CD8-positive, alpha-beta memory T cell (primary cell): ENCODE results near the gene EPGN. TPM values are rescaled to one million over a fixed set of nuclear protein-coding genes. Genes with fewer than 3 reads are reported as not detected.

Experiments
- CTCF ChIA-PET: fragments of 350-600 bp; sonication (Branson Sonifier 250); formaldehyde crosslinking; loops from one replicate; lab custom pipeline; 2021; ENCODE audit warnings: antibody characterized with exemption; lab: Charles Lee
- POLR2A ChIA-PET: fragments of 350-600 bp; sonication (Branson Sonifier 250); formaldehyde crosslinking; loops from one replicate; lab custom pipeline; 2021; ENCODE audit warnings: antibody characterized with exemption; lab: Charles Lee
- DNase-seq, 5 donors: peaks; one replicate each; pipeline versions ENCODE4 v3.0.0 to v3.0.0-alpha.2; 2020 to 2022; ENCODE audit warnings: mixed read lengths in 1 of 5
- H3K27ac ChIP-seq: one replicate; pipeline ENCODE4 v1.7.0; 2013; ENCODE audit warnings: low read depth, mild to moderate bottlenecking, low read length, moderate library complexity
- H3K27me3 ChIP-seq: 2 replicates; pipeline ENCODE4 v1.7.0; 2013; ENCODE audit warnings: low read length, mild to moderate bottlenecking; ENCODE audit not compliant: insufficient read depth, poor library complexity, severe bottlenecking
- H3K36me3 ChIP-seq: 2 replicates; pipeline ENCODE4 v1.7.0; 2013; ENCODE audit warnings: mild to moderate bottlenecking, low read length, moderate library complexity; ENCODE audit not compliant: insufficient read depth
- H3K4me1 ChIP-seq: 2 replicates; pipeline ENCODE4 v1.7.0; 2013; ENCODE audit warnings: mild to moderate bottlenecking, low read length, moderate library complexity; ENCODE audit not compliant: insufficient read depth
- H3K4me3 ChIP-seq: 2 replicates; pipeline ENCODE4 v1.7.0; 2013; ENCODE audit warnings: mild to moderate bottlenecking, low read length
- H3K9me3 ChIP-seq: 2 replicates; pipeline ENCODE4 v1.7.0; 2013; ENCODE audit warnings: mild to moderate bottlenecking, low read length
- H3K27ac Mint-ChIP-seq, 8 donors: one replicate each; pipeline ENCODE4 v1.8.0; 2020 to 2021; ENCODE audit warnings: mixed read lengths in 8 of 8, mild to moderate bottlenecking in 6 of 8, inconsistent platforms in 3 of 8, moderate library complexity in 3 of 8
- H3K27me3 Mint-ChIP-seq, 2 donors: one replicate each; pipeline ENCODE4 v1.8.0; 2020 to 2021; ENCODE audit warnings: mixed read lengths in 2 of 2, mild to moderate bottlenecking in 1 of 2, moderate library complexity in 1 of 2
- H3K36me3 Mint-ChIP-seq, 3 donors: one replicate each; pipeline ENCODE4 v1.8.0; 2020 to 2021; ENCODE audit warnings: mixed read lengths in 3 of 3, inconsistent platforms in 1 of 3, mild to moderate bottlenecking in 1 of 3
- H3K4me1 Mint-ChIP-seq, 3 donors: one replicate each; pipeline ENCODE4 v1.8.0; 2020 to 2021; ENCODE audit warnings: mixed read lengths in 3 of 3, inconsistent platforms in 1 of 3, mild to moderate bottlenecking in 1 of 3
- H3K4me3 Mint-ChIP-seq, 7 donors: one replicate each; pipeline ENCODE4 v1.8.0; 2020 to 2021; ENCODE audit warnings: mixed read lengths in 7 of 7, mild to moderate bottlenecking in 6 of 7, moderate library complexity in 4 of 7, inconsistent platforms in 2 of 7
- H3K9me3 Mint-ChIP-seq, 5 donors: one replicate each; pipeline ENCODE4 v1.8.0; 2020 to 2022; ENCODE audit warnings: mixed read lengths in 5 of 5, mild to moderate bottlenecking in 3 of 5, moderate library complexity in 2 of 5, inconsistent platforms in 1 of 5
- polyA plus RNA-seq: library from polyadenylated mRNA; unstranded; fragments of 300-500 nt; fragmentation: Illumina TruSeq; gene quantifications from one replicate; pipeline ENCODE4 v1.2.3, GENCODE V29; 2021
- total RNA-seq, 2 experiments: library from RNA; stranded (reverse); gene quantifications; one replicate each; pipeline ENCODE4 v1.2.3, GENCODE V29; 2021

The EPGN gene
- total and polyA plus RNA-seq, 3 experiments from 2014 or later: not detected

DNA sequence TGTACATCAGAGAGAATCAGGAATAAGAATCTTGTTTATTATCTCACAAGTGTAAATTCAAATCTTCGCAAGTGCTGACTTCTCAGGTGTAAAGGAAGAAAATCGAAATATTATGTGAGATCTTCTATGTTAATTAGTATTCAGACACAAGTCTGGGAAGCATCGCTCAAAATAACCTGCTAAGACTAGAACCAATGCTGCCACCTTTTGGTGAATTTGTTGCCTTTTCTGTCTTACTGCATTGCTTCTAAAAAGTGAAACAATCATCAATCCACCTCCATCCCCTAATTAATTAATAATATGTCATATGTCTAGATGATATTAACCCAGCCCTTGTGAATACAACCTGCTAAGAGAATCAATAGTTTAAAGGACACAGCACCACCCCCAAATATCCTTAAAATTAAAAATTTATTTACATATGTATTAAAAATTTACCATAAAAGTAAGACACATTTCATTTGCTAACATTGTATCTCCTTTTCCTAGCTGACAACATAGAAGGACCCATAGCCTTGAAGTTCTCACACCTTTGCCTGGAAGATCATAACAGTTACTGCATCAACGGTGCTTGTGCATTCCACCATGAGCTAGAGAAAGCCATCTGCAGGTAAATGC, 3.5 kb downstream of the EPGN start:
- H3K36me3 Mint-ChIP-seq: no peaks in the 10 kb centered on the region
- Histone ChIP-seq H3K27ac (no peak overlapping the region), H3K4me1 (no peaks in the 10 kb centered on the region), H3K36me3 (no peaks in the 10 kb centered on the region), H3K27me3 (no peaks in the 10 kb centered on the region), H3K4me3 (no peak overlapping the region), H3K9me3 (no peaks in the 10 kb centered on the region)
- H3K27me3 Mint-ChIP-seq: peaks cover 4 to 5% of the 10 kb centered on the region in 2 donors
- H3K27ac Mint-ChIP-seq: no peak overlapping the region
- no peak overlapping the region for H3K4me3 Mint-ChIP-seq
- ChIA-PET CTCF (no interaction called here), POLR2A (no interaction called here)
- no peaks in the 10 kb centered on the region for H3K9me3 Mint-ChIP-seq
- peaks cover 4 to 7% (median 6%) of the 10 kb centered on the region in 3 donors for H3K4me1 Mint-ChIP-seq
- peak in 1 of 5 donors; percentile 13 for DNase-seq

DNA sequence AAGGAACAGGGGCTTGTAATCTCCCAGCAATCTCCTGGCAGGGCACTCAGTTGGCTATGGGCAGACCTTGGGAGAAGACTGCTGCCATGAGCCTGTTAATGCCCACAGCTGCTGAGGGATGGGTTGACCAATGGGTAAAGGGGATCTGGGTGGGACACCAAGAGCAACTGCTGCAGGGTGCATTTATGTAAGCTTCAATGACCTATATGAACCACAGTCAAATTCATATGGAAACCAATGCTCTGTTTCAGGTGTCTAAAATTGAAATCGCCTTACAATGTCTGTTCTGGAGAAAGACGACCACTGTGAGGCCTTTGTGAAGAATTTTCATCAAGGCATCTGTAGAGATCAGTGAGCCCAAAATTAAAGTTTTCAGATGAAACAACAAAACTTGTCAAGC, 6.1 kb downstream of the EPGN start:
- Mint-ChIP-seq H3K9me3 (no peaks in the 10 kb centered on the region), H3K4me3 (no peak overlapping the region), H3K36me3 (no peaks in the 10 kb centered on the region), H3K4me1 (no peaks in the 10 kb centered on the region), H3K27ac (no peak overlapping the region), H3K27me3 (peaks cover 4 to 5% of the 10 kb centered on the region in 2 donors)
- no peak for DNase-seq
- Histone ChIP-seq H3K27me3 (no peaks in the 10 kb centered on the region), H3K4me1 (no peaks in the 10 kb centered on the region), H3K9me3 (no peaks in the 10 kb centered on the region), H3K36me3 (no peaks in the 10 kb centered on the region), H3K4me3 (no peak overlapping the region), H3K27ac (no peak overlapping the region)
- ChIA-PET CTCF (no interaction called here), POLR2A (no interaction called here)

DNA sequence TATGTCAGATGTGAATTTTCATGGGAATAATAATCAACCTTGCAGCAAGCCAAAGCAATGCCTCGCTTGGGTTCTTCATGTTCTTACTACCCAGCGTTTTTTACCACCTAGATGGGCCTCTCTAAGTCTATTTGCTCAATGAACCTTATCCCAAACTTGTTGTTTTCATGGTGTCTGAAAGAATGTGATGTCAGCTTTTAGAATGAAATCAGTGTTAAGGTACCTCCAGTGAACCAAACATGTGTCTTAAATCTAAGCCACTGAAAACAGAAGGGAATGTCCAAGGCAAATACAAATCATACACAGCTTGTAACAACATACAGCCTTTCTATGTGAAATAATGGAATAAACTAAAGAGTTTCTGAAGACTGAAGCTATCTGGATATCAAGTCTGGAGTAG, 6.7 kb downstream of the EPGN start:
- Histone ChIP-seq H3K27me3 (no peaks in the 10 kb centered on the region), H3K4me3 (no peak overlapping the region), H3K36me3 (no peaks in the 10 kb centered on the region), H3K4me1 (no peaks in the 10 kb centered on the region), H3K27ac (no peak overlapping the region), H3K9me3 (no peaks in the 10 kb centered on the region)
- no peaks in the 10 kb centered on the region for H3K36me3 Mint-ChIP-seq
- H3K9me3 Mint-ChIP-seq: no peaks in the 10 kb centered on the region
- H3K4me3 Mint-ChIP-seq: no peak overlapping the region
- no peak for DNase-seq
- H3K4me1 Mint-ChIP-seq: no peaks in the 10 kb centered on the region
- ChIA-PET CTCF (no interaction called here), POLR2A (no interaction called here)
- H3K27ac Mint-ChIP-seq: no peak overlapping the region
- H3K27me3 Mint-ChIP-seq: peaks cover 4 to 5% of the 10 kb centered on the region in 2 donors

DNA sequence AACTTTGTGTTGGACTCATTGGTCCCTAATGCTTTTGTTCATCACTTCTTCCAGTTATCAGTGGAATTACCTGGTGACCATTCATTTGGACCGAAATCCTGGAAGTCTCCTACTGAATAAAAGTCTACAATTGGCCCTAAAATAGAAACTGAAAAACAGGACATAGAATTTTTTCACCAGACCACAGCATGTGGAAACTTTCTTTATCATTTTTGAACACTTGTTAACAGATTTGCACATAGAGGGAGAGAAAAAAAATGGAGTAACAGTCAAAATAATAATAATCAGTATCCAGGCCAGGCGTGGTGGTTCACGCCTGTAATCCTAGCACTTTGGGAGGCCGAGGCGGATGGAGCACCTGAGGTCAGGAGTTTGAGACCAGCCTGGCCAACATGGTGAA, 7.1 kb downstream of the EPGN start:
- Histone ChIP-seq H3K27me3 (no peaks in the 10 kb centered on the region), H3K27ac (no peak overlapping the region), H3K4me3 (no peak overlapping the region), H3K36me3 (no peaks in the 10 kb centered on the region), H3K4me1 (no peaks in the 10 kb centered on the region), H3K9me3 (no peaks in the 10 kb centered on the region)
- Mint-ChIP-seq H3K36me3 (no peaks in the 10 kb centered on the region), H3K4me3 (no peak overlapping the region), H3K4me1 (no peaks in the 10 kb centered on the region), H3K27ac (no peak overlapping the region), H3K9me3 (no peaks in the 10 kb centered on the region), H3K27me3 (peaks cover 3 to 4% of the 10 kb centered on the region in 2 donors)
- POLR2A ChIA-PET: no interaction called here
- CTCF ChIA-PET: no interaction called here
- DNase-seq: no peak

DNA sequence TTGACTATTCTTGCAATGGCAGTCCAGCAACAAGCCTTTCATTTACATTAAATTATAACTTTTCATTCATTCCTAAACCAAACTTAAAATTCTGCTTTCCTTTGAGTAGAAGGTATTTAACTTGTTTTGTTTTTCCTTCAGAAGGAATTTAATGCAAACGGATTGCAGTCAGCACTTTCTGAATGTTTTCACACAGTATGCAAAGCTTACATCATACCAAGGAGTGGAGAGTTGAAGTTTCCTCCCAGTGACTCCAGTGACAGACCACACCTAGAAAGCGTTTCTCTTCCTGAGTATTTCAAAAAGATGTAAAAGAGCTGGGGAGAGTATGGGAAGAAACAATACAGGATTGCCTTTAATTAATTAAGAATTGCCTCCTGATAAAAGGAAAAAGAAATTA, 8.1 kb downstream of the EPGN start:
- Mint-ChIP-seq H3K27ac (no peak overlapping the region), H3K4me1 (no peaks in the 10 kb centered on the region), H3K4me3 (no peak overlapping the region), H3K27me3 (peaks cover 5 to 14% of the 10 kb centered on the region in 2 donors), H3K36me3 (no peaks in the 10 kb centered on the region), H3K9me3 (no peaks in the 10 kb centered on the region)
- Histone ChIP-seq H3K36me3 (no peaks in the 10 kb centered on the region), H3K27ac (no peak overlapping the region), H3K4me3 (no peak overlapping the region), H3K9me3 (no peaks in the 10 kb centered on the region), H3K27me3 (no peaks in the 10 kb centered on the region), H3K4me1 (no peaks in the 10 kb centered on the region)
- POLR2A ChIA-PET: no interaction called here
- CTCF ChIA-PET: no interaction called here
- no peak for DNase-seq

DNA sequence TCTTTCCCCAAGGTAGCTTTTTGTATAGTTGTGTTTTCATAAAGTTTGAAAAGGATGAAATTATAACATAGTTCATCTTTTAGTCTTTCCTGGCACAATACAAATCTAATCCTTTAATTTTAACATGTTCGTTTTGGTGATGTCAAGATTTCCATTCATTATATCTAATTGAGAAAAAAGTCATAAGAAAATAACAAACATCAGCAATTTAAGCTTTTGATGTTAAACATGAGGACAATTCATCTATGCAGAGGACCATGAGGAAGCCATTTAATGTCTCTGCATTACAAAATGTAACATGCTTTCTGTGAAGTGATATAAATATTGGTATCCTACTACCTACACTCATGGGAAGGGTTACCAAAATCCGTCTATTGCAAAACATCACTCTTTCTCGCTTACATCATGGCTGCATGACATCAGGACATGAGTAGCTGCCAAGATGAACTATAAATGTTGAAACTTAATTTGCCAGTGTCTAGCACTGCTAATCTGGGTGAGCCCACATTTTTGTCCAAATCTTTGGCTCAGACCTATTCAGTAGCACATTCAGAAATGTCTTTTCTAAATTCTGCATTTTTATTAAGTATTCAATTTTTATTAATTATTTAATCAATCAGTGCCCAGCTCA, 9.5 kb downstream of the EPGN start:
- ChIA-PET POLR2A (no interaction called here), CTCF (no interaction called here)
- DNase-seq: no peak
- peaks cover 5 to 15% of the 10 kb centered on the region in 2 donors for H3K27me3 Mint-ChIP-seq
- no peak overlapping the region for H3K27ac Mint-ChIP-seq
- no peaks in the 10 kb centered on the region for H3K4me1 ChIP-seq
- H3K27ac ChIP-seq: no peak overlapping the region
- H3K27me3 ChIP-seq: no peaks in the 10 kb centered on the region
- H3K9me3 ChIP-seq: no peaks in the 10 kb centered on the region
- no peak overlapping the region for H3K4me3 ChIP-seq
- H3K36me3 Mint-ChIP-seq: no peaks in the 10 kb centered on the region
- no peak overlapping the region for H3K4me3 Mint-ChIP-seq
- no peaks in the 10 kb centered on the region for H3K36me3 ChIP-seq
- no peaks in the 10 kb centered on the region for H3K9me3 Mint-ChIP-seq
- H3K4me1 Mint-ChIP-seq: no peaks in the 10 kb centered on the region

DNA sequence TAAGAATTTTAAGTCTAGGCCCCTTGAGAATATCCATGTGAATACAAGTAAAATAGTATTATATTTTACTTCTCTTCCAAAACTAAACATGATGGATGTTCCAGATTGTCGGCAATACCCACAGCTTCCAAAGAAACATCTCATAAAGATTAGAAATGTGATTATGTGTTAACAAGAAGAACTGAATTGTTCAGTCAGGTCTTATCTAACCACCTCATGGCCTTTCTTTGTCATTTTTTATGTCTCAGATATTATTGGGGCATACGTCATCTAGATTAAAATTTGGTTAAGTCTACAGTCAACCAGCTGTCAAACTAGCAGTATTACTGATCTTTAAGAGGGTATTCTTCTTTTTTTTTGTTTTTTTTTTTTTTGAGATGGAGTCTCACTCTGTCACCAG, 10.0 kb downstream of the EPGN start:
- no peaks in the 10 kb centered on the region for H3K4me1 ChIP-seq
- H3K4me3 ChIP-seq: no peak overlapping the region
- no peak overlapping the region for H3K27ac ChIP-seq
- no peaks in the 10 kb centered on the region for H3K36me3 Mint-ChIP-seq
- ChIA-PET CTCF (no interaction called here), POLR2A (no interaction called here)
- H3K9me3 Mint-ChIP-seq: no peaks in the 10 kb centered on the region
- no peak for DNase-seq
- H3K27me3 ChIP-seq: no peaks in the 10 kb centered on the region
- H3K9me3 ChIP-seq: no peaks in the 10 kb centered on the region
- H3K36me3 ChIP-seq: no peaks in the 10 kb centered on the region
- no peak overlapping the region for H3K4me3 Mint-ChIP-seq
- H3K4me1 Mint-ChIP-seq: no peaks in the 10 kb centered on the region
- peaks cover 5 to 15% of the 10 kb centered on the region in 2 donors for H3K27me3 Mint-ChIP-seq
- H3K27ac Mint-ChIP-seq: no peak overlapping the region

DNA sequence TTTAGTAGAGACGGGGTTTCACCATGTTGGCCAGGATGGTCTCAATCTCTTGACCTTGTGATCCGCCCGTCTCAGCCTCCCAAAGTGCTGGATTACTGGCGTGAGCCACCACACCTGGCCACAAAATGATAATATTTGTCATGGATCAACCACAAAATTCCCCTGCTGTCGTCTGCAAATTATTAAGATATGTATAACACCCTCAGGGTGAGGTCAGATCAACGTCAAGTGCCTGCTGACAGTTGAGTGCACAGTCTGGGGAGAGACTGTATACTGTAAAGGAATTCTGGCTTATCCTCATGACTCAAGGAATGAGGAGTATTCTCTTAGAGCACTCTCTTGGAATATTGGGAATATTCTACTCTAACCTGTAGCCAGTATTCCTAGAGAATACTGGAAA, 11.2 kb downstream of the EPGN start:
- H3K4me1 ChIP-seq: no peaks in the 10 kb centered on the region
- H3K36me3 ChIP-seq: no peaks in the 10 kb centered on the region
- no peak overlapping the region for H3K4me3 ChIP-seq
- H3K27me3 ChIP-seq: no peaks in the 10 kb centered on the region
- DNase-seq: no peak
- H3K9me3 ChIP-seq: no peaks in the 10 kb centered on the region
- Mint-ChIP-seq H3K27me3 (peaks cover 4 to 19% of the 10 kb centered on the region in 2 donors), H3K9me3 (no peaks in the 10 kb centered on the region), H3K36me3 (no peaks in the 10 kb centered on the region), H3K4me3 (no peak overlapping the region), H3K4me1 (no peaks in the 10 kb centered on the region), H3K27ac (no peak overlapping the region)
- ChIA-PET CTCF (no interaction called here), POLR2A (no interaction called here)
- H3K27ac ChIP-seq: no peak overlapping the region
